Stimulated activated CD8-positive, alpha-beta memory T cell treated with anti-CD3 and anti-CD28 coated beads, Interleukin-12 subunit alpha, Interleukin-12 subunit beta, amount 100 ng/mL, for 24 hours (primary cell): ENCODE measurements around the gene IL17REL.
"Not testable (repeated sequence)": the region's sequence is repeated elsewhere in the genome, so short reads cannot be mapped to it uniquely, and the experiment has no call there.

Experiments used
- DNase-seq: peaks from one replicate; pipeline ENCODE4 v3.0.0-alpha.2; 2020; ENCODE audit errors: extremely low read depth

IL17REL gene

DNA sequence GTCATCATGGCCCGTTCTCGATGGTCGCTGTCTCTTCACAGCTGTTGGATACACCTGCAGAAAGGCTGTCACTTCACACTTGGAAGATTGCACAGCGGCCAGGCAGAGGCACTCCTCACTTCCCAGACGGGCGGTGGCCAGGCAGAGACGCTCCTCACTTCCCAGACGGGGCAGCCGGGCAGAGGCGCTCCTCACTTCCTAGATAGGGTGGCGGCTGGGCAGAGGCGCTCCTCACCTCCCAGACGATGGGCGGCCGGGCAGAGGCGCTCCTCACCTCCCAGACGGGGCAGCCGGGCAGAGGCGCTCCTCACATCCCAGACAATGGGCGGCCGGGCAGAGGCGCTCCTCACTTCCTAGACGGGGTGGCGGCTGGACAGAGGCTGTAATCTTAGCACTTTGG is 22.7 kb downstream of the IL17REL start:
- DNase-seq = not testable (repeated sequence)

DNA sequence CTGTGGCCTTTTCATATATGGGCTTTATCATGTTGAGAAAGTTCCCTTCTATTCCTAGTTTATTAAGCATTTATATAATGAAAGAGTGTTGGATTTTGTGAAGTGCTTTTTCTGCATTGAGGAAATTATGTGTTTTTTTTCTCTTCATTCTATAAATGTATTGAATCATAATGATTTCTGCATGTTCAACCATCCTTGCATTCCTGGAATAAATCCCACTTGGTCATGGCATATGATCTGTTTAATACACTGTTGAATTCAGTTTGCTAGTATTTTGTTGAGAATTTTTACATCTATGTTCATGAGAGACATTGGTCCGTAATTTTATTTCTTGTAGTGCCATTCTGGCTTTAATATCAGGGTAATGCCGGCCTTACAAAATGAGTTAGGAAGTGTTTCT is 26.2 kb downstream of the IL17REL start:
- no peak for DNase-seq

DNA sequence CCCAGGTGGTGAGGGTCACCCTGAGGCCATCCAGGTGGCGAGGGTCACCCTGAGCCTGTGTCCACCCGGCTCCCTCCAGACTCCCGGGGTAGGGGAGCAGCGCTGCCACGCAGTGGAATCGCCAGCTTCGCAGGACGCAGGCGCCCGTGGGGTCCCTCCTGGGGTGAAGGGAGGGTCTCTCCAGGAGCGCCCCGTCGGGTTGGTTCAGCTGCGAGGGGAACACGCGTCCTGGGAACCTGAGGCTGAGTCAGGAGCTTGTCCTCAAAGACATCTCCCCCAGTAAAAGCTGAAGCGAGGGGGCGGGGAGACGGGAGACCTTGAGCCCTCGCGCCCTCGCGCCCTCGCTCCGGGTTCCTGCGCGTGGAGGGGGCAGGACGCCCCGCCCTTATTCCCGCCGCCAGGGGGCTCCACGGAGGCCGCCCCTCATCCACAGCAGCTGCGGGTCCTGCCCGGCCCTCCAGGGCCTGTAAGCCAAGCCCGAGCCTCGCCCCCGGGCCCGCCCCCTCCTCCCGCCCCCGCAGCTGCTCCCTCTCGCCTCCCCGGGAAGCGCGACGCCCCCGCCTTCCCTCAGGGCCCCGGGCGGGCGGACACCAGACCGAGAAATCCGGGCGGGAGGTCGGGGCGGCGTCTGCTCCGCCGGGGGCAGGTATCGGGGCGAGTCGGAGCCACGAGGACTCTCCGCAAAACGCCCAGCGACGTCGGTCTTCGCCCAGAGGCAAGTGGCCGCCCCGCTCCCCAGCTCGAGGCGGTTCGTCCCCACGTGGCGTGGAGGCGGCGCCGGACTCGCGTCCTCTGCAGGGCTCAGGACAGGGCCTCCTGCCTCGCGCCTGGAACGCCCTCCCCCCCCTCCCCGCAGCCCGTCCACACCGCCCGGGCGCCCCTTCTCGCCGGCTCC is 29.2 kb downstream of the IL17REL start:
- no peak for DNase-seq

DNA sequence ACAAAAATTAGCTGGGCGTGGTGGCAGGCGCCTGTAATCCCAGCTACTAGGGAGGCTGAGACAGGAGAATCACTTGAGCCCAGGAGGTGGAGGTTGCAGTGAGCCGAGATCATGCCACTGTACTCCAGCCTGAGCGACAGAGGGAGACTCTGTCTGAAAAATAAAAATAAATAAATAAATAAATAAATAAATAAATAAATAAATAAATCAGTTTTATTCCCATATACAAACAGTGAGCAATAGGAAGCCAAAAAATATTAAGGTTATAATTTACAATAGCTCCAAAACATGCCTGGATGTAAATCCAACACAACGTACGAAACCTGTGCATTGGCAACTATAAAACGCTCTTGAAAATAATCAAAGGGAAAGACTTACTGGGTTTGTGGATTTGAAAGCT is 30.8 kb downstream of the IL17REL start:
- not testable (repeated sequence) for DNase-seq

DNA sequence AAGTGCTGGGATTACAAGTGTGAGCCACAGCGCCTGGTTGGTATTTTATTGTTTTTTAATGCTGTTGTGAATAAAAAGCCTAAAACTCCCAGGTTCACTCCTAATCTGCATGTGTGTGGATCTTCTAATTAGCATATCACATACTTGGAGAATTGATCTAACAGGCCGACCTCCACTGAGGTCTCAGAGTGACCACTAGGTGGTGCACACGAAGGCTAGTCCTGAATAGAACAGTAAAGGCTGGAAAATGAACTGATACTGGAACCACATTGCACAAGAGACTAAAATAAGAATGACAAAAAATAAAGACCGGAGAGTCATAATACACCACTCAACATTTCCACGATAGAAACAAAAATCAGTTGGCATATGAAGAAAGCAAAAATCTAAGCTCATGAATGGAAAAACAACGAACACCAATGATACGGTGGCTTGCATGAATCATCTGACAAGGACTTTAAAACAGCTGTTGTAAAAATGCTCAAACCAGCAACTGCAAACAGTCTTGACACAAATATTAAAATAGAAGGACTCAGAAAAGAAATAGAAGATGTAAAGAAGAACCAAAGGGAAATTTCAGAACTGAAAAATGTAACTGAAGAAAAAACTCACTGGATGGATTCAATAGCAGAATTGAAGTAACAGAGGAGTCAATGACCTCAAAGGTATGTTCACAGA is 32.8 kb downstream of the IL17REL start:
- DNase-seq = no peak

DNA sequence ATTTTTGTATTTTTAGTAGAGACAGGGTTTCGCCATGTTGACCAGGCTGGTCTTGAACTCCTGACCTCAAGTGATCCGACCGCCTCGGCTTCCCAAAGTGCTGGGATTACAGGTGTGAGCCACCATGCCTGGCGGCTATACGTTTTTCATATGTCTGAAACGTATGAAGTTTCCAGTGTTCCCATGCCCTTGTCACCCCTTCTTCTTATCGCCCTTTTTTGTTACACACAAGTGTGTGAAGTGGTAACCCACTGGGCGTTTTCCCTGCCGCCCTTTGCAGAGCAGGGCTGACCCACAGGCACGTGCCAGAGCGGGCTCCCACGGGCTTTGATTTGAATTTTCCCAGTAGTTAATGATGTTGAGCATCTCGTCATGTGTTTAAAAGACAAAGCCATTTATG is 35.0 kb downstream of the IL17REL start:
- no peak for DNase-seq

DNA sequence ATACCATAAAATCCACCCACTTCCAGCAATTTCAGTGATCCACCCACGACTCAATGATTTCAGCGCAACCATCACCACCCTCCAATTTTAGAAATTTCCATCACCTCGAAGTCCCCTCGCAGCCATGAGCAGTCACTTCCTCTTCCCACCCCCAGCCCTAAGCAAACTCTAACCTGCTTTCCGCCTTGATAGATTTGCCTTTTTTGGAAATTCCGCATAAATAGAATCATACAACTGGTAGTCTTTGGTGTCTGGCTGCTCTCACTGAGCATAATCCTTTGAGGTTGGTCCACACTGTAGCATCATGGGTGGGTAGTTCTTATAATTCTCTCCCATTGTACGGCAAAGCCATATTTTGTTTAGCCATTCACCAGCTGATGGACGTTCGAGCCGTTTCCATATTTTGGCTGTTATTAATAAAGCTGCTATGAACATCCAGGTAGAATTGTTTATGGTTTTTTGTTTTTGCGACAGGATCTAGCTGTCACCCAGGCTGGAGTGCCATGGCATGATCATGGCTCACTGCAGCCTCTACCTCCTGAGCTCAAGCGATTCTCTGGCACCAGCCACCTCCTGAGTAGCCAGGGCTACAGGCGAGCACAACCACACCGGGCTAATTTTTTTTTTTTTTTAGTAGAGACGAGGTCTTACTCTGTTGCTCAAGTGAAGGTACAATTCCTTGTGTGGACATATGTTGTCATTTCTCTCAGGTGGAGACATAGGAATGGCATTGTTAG is 36.0 kb downstream of the IL17REL start:
- DNase-seq = no peak

DNA sequence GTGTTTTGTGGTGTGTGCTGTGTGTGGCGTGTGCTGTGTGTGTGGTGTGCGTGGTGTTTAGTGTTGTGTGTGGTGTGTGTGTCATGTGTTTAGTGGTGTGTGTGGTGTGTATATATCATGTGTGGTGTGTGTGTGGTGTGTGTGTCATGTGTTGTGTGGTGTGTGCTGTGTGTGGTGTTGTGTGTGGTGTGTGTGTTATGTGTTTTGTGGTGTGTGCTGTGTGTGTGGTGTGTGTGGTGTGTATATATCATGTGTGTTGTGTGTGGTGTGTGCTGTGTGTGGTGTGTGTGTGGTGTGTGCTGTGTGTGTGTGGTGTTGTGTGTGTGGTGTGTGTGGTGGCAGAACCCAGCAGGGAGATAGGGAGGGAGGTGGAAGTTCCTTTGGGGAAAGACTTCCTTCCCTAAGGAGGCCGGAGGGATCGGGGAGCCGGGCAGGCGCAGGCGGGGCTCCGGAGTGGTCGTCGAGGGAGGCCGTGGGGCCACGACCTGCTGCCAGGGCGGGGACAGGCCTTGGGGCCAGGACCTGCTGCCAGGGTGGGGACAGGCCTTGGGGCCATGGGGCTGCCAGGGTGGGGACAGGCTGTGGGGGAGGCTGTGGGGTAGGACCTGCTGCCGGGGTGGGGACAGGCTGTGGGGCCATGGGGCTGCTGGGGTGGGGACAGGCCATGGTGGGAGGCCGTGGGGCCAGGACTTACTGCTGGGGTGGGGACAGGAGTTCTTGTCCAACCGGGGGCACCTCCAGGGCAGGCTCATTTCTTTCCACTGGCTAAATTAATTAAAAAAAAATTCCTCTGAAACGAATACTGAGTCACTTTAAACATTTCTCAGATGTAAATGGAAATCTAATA is 36.8 kb downstream of the IL17REL start:
- DNase-seq = no peak

DNA sequence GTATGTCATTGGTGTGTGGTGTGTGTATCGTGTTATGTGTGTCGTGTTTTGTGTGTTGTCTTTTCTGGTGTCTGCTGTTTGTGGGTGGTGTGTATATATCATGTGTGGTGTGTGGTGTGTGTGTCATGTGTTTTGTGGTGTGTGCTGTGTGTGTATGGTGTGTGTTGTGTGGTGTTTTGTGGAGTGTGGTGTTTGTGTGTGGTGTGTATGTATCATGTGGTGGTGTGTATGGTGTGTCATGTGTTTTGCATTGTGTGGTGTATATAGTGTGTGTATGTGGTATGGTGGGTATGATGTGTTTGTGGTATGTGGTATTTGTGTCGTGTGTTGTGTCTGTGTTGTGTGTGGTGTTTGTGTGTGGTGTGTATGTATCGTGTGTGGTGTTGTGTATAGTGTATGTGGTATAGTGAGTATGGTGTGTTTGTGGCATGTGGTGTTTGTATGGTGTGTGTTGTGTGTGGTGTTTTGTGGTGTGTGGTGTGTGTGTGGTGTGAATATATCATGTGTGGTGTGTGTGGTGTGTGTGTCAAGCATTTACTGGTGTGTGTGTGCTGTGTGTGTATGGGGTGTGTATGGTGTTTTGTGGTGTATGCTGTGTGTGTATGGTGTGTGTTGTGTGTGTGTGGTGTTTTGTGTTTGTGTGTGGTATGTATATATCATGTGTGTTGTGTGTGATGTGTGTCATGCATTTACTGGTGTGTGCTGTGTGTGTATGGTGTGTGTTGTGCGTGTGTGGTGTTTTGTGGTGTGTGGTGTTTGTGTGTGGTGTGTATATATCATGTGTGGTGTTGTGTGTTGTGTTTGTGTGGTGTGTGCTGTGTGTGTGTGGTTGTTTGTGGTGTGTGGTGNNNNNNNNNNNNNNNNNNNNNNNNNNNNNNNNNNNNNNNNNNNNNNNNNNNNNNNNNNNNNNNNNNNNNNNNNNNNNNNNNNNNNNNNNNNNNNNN is 39.3 kb downstream of the IL17REL start:
- DNase-seq = no peak

DNA sequence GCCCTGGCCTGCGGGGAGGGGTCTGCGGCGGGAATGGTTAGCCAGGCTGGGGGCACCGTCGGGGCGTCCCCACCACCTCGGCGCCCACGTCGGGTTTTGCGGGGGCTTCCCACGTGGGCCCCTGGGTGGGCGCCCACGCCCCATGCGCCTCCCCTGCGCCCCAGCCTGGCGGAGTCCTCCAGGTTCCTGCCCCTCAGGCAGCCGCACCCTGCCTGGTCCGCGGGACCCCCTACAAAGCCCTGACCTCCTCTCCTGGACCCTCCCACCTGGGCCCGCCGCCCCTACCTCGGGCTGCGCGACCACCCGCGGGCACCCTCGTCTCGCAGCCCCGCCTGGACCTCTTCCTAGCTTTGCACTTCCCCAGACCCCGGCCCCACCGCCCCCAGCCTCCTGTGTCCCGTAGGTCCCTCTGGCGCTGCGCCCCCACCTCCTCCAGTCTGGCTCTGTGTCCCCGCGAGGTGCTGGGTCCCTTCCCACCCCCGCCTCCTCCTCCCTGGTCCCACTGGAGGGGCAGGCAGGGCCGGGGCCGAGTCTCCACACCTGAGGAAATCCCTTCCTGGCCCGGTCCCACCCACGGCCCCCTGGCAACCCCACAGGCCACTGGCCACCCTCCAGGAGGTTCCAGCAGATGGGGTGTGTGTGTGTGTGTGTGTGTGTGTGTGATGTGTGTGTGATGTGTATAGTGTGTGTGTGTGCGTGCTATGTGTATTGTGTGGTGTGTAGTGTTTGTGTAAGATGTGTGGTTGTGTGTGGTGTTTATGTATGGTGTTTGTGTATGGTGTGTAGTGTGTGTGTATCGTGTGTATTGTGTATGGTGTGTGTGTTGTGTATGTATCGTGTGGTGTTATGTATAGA is 40.2 kb downstream of the IL17REL start:
- no peak for DNase-seq

DNA sequence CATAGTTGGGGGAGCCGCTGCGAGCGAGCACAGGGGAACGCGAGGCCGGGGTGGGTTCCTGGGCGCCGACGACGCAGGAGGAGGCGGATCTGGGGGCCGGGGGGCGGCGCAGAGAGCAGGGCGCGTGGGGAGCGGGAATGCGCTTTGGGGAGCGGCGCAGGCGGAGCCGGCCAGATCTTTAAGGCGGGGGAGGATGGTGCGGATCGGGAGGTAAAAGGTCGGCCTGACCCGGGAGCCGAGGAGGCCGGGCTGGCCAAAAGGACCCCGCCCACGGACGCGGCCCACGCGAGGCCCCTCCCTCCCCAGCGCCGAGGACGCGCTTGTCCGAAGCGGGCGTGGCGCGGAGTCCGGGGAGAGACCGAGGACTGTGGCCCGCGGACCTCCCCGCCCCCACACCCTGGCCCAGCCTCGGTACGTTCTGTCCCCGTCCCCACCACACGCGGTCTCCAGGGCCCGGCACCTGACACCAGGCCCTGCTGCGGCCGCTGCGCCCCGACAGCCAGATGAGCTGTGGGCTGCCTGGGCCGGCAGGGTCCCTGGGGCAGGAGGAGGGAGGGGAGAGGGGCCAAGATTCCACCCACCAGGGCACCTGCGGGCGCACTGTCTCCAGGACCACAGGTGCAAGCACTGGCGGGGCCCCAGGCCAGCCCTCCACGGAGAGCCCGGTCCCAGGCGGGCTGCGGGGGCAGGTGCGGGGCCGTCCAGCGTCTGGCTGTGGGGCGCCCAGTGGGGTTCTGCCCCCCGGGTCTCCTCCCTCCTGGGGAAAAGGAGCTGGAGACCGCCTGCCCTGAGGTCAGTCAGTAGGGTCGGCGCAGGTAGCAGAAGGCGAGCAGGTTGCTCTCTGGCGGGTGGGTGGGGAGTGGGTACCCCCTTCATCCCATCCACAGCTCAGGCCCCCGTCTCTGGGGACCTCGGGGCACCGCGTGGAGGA is 41.1 kb downstream of the IL17REL start:
- peak; percentile 62 for DNase-seq

DNA sequence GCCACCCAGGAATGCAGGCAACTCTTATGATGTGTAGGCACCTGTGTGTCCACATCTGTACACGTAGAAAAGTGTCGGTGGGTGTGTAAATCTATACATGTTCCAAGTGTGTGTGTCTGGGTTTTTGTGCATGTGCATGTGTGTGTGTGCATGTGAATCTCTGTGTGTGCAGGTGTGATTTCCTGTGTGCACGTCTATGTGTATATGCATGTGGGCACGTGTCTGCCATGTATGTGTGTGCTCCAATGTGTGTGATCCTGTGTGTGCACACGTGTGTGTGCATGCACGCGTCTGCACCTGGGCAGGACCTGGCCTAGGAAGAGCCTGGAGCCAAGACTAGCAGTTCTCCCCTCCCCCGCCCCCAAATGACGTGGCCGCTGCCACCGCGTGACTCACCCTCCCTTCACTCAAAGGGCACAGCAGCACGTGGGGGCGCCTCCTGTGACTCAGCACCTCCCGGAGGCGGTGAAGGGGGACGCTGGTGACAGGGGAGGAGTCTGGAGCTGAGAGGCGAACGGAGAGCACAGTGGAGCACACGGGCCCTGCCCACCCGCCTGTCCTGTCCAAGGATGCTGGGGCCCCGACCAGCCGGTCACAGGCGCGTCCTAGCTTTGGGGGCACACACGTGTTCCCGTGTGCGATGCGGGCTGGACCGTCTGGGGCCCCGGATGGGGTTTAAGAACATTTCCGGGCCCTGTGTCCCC is 41.9 kb downstream of the IL17REL start:
- DNase-seq = peak; percentile 94

DNA sequence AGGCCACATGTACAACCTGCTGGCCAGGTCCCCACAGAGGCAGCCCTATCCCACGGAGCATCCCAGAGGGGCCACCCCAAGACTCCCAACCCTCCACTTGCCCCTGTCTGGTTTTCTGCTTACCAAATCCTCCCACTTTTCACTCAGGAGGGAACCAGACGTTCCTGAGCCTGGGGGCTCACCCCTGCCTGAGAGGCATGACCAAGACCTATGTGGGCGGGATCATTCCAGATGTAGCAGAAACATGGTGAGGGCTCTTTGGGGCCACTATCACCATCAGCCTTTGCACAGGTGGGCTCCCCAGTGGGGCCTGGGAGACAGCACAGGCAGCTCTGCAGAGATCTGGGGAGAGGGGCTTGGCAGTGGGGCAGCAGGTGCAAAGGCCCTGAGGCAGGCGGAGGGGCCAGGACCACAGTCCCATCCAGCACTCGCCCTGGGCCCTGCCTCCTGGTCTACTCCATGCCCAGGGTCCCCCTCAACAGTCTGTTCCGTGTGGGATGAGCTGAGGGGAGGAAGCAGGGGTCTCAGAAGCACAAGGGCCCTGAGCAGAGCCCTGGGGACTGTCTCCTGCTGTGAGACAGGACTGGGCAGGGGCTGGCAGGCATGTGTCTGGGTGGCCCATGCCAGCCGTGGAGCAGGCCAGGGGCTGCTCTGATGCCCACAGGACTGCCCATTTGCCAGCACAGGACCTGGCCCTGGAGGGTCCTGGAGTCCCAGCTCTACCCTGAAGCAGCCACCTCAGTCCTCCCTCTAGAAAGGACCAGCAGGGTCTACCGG is 42.6 kb downstream of the IL17REL start:
- no peak for DNase-seq

DNA sequence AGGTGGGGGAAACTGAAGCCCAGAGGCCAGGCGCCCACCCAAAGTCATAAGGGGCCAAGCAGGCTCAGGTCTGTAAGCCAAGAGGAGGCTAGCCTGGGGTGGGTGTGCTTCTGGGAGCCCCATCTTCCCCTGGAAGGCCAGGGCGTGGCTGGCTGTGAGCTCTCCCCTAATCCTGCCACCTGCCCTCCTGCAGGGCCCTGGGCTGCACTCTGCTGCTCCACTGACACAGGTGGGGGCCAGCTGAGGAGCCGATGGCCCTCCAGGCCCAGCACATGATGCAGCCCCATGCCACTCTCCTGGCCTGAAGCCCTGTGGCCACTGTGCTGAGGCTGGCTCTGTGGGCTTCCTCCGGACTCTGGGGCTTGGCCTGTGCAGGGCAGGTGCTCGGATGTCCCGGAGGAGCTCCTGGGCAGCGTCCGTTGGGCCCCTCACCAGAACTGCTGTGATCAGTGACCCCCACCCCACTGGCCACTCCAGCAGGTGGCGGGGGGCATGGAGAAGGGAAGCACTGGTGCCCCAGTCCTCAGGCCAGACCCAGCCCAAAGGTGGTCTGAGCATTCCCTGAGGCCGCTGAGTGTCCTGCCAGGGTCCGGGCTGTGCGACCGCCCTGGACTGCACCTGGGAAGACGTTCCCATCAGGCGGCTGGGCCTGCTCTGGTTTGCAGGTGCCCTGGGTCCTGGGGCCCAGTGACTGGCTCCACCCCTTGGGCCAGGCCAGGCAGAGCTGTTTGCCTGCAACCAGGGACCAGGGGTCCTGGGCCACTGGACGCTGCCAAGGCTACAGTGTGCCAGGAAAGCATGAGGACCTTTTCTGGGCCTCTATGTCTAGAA is 43.5 kb downstream of the IL17REL start:
- DNase-seq = no peak

DNA sequence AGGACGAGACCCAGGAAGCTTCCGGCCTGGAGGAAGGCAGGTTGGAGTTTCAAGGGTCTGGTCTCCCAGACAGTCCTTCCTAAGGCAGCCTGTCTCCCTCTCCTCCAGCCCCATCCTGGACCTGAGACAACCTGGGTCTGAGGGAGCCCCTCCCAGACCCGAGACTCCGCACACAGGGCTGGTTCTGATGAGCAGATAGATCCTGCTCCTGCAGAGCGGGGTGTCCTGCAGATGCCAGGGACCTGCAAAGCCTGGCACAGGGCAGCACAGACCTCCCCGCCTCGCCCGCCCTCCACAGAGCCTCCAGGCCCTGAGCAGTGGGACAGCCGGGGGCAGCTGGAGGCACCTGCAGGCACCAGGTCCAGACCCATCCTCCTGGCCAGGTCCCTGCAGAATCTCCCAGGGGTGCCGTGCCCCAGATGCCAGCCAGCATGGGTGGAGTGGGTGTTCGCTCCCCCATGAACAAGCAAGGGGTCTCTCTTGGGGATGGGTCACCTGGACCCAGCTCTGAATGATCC is 44.2 kb downstream of the IL17REL start:
- DNase-seq = no peak

DNA sequence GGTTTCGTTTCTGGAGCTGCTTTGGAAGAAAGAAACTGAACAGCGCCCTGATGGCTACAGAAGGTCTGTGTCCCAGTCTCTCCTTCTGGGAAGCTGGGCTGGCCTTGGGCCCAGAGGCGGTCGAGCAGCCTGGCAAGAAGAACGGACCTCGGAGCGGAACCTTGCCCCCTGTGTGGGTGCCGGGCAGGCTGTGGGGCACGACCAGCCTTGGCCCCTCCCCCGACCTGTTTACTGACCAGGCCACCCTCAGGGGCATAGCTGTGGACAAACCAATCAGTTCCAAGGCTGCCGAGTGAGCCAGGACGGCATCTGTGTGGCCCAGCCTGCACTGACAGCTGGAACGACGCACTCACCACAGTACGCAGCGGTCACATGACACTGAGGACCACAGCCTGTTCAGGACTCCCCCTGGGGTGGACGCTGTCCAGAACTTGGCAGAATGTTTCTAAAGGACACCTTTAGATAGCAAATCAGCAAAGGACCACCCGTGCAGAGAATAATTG is 44.8 kb downstream of the IL17REL start:
- DNase-seq = no peak
